GM12878 (cell line): ENCODE results near the gene VARS1. TPM values are rescaled to one million over a fixed set of nuclear protein-coding genes. Genes with fewer than 3 reads are reported as not detected.

ENCODE experiments used
- ATAC-seq: fragments of 200-7000 bp; cut with Tn5 transposase; 3 replicates; pipeline ENCODE4 v1.9.1; 2020; ENCODE audit warnings: mild to moderate bottlenecking, moderate library complexity
- BruUV-seq: library from RNA; stranded (reverse); fragments of 400-500 nt; replicated peaks from 2 replicates; lab custom pipeline; 2021; lab: Mats Ljungman, UMichigan
- CTCF ChIA-PET: fragments of 300-600 bp; sonication (Branson Sonifier 250); formaldehyde crosslinking; extraction: SDS; loops from one replicate; lab custom pipeline; 2021; ENCODE audit warnings: inconsistent platforms; lab: Yijun Ruan, JAX
- POLR2A ChIA-PET: fragments of 350-600 bp; formaldehyde crosslinking; extraction: SDS; loops from one replicate; lab custom pipeline; 2021; ENCODE audit warnings: inconsistent platforms; lab: Charles Lee
- RAD21 ChIA-PET: fragments of 300-600 bp; sonication (Branson Sonifier 250); formaldehyde crosslinking; loops from one replicate; lab custom pipeline; 2023; ENCODE audit warnings: antibody characterized with exemption; ENCODE audit not compliant: unreplicated experiment; lab: Charles Lee
- SMC1A ChIA-PET: fragments of 300-600 bp; sonication (Branson Sonifier 250); formaldehyde crosslinking; loops from one replicate; lab custom pipeline; 2023; ENCODE audit not compliant: unreplicated experiment, uncharacterized antibody; lab: Charles Lee
- DNase-seq: peaks from one replicate; pipeline ENCODE4 v3.0.0-alpha.2; 2011; ENCODE audit warnings: low read depth, low spot score
- FAIRE-seq: peaks from 3 replicates; lab custom pipeline; 2011; peaks lifted over from hg19 to GRCh38; lab: Jason Lieb, UNC
- H2AFZ ChIP-seq: 2 replicates; pipeline ENCODE4 v1.6.0; 2011; ENCODE audit warnings: low read depth, low read length, control low read depth; ENCODE audit not compliant: control insufficient read depth
- H3K27ac ChIP-seq: 2 replicates; pipeline ENCODE4 v1.5.1; 2011; ENCODE audit warnings: control low read depth; ENCODE audit not compliant: control insufficient read depth, insufficient read depth
- H3K27me3 ChIP-seq, 2 experiments: replicated peaks in 1 of 2; 2 replicates each; pipeline versions ENCODE4 v1.6.0 to v1.6.1; 2011; ENCODE audit warnings: low read length in 1 of 2; ENCODE audit not compliant: control insufficient read depth in 2 of 2, insufficient read depth in 2 of 2
- H3K36me3 ChIP-seq, 2 experiments: 2 replicates each; pipeline ENCODE4 v1.5.1; 2011; ENCODE audit warnings: low read length in 1 of 2; ENCODE audit not compliant: control insufficient read depth in 2 of 2, insufficient read depth in 2 of 2
- H3K4me1 ChIP-seq: 2 replicates; pipeline ENCODE4 v1.6.1; 2011; ENCODE audit warnings: mild to moderate bottlenecking, low read length, moderate library complexity, mixed read lengths; ENCODE audit not compliant: control insufficient read depth, insufficient read depth
- H3K4me2 ChIP-seq: 2 replicates; pipeline ENCODE4 v1.6.0; 2011; ENCODE audit warnings: control low read depth; ENCODE audit not compliant: control insufficient read depth, insufficient read depth
- H3K4me3 ChIP-seq: fragments of 200-600 bp; sonication (generic); 2 replicates; pipeline ENCODE4 v1.5.1; 2016
- H3K79me2 ChIP-seq: 2 replicates; pipeline ENCODE4 v1.6.0; 2011; ENCODE audit warnings: low read length; ENCODE audit not compliant: control insufficient read depth, insufficient read depth
- H3K9ac ChIP-seq: 2 replicates; pipeline ENCODE4 v1.8.0; 2011; ENCODE audit warnings: low read length, control low read depth, mixed read lengths; ENCODE audit not compliant: control insufficient read depth, insufficient read depth
- H3K9me3 ChIP-seq: replicated peaks from 3 replicates; pipeline ENCODE4 v1.5.1; 2011; ENCODE audit warnings: mild to moderate bottlenecking, low read length; ENCODE audit not compliant: control insufficient read depth, insufficient read depth
- H4K20me1 ChIP-seq: 2 replicates; pipeline ENCODE4 v1.6.0; 2011; ENCODE audit not compliant: control insufficient read depth, insufficient read depth
- CEBPZ ChIP-seq: fragments of 150-350 bp; IDR thresholded peaks from 2 replicates; pipeline ENCODE4 v1.6.1; 2016; ENCODE audit warnings: low read depth, low read length
- EED ChIP-seq: sonication (generic); IDR thresholded peaks from 2 replicates; pipeline ENCODE4 v1.6.1; 2016; ENCODE audit warnings: antibody characterized with exemption, low read depth
- HDGF ChIP-seq: fragments of 450-650 bp; IDR thresholded peaks from 2 replicates; pipeline ENCODE4 v1.6.1; 2016; ENCODE audit warnings: antibody characterized with exemption
- LARP7 ChIP-seq: fragments of 450-650 bp; IDR thresholded peaks from 2 replicates; pipeline ENCODE4 v1.6.1; 2017; ENCODE audit warnings: mild to moderate bottlenecking
- MEF2A ChIP-seq: IDR thresholded peaks from 2 replicates; pipeline ENCODE4 v1.6.1; 2011; ENCODE audit warnings: low read depth, mild to moderate bottlenecking, low read length, moderate library complexity; ENCODE audit not compliant: insufficient read depth
- NR2F1 ChIP-seq: fragments of 450-650 bp; conservative IDR thresholded peaks from 2 replicates; pipeline ENCODE4 v1.6.1; 2017; ENCODE audit warnings: mild to moderate bottlenecking
- PML ChIP-seq: IDR thresholded peaks from 2 replicates; pipeline ENCODE4 v1.6.1; 2012; ENCODE audit warnings: low read length, inconsistent platforms
- POLR2A ChIP-seq: IDR thresholded peaks from 2 replicates; pipeline ENCODE4 v1.6.1; 2011; ENCODE audit warnings: low read depth, mild to moderate bottlenecking, low read length
- POLR2AphosphoS5 ChIP-seq: IDR thresholded peaks from 2 replicates; pipeline ENCODE4 v1.6.1; 2011; ENCODE audit warnings: mild to moderate bottlenecking, low read length, inconsistent platforms
- RFX5 ChIP-seq: IDR thresholded peaks from 2 replicates; pipeline ENCODE4 v1.6.1; 2011; ENCODE audit warnings: low read depth, low read length, improper control_type of control experiment
- SMAD5 ChIP-seq: IDR thresholded peaks from 2 replicates; pipeline ENCODE4 v1.6.1; 2016; ENCODE audit warnings: antibody characterized with exemption, low read depth
- STAT3 ChIP-seq: IDR thresholded peaks from 2 replicates; pipeline ENCODE4 v1.6.1; 2011; ENCODE audit warnings: low read depth, low read length, improper control_type of control experiment
- WGBS: methylation state at CpG from one replicate; pipeline ENCODE4 v1.1.6; 2016; ENCODE audit warnings: low lambda C conversion rate; ENCODE audit not compliant: insufficient replicate concordance, insufficient coverage; ENCODE audit errors: missing lambda C conversion rate; 5-methylcytosine and 5-hydroxymethylcytosine counted together
- in situ Hi-C: fragments of 300-500 bp; cut with MboI; formaldehyde crosslinking; loops from 9 replicates; pipeline ENCODE4 v1.14.3; 2018; ENCODE audit warnings: mixed read lengths
- intact Hi-C: fragments of 100-400 bp; cut with micrococcal nuclease; formaldehyde crosslinking; loops from one replicate; pipeline ENCODE4 v1.14.2; 2022; ENCODE audit not compliant: unreplicated experiment
- polyA plus RNA-seq, 11 experiments: library from polyadenylated mRNA; depleted of rRNA in 4 of 11; unstranded in 6 of 11; stranded (reverse) in 5 of 11; fragments of >200 nt; fragmentation: Nextera tagmentation in 4 of 11; fragmentation: Illumina TruSeq in 1 of 11; extraction: Ambion mirVana in 4 of 11; extraction: Trizol in 1 of 11; gene quantifications; 1 replicate in 1 of 11; 2 replicates in 10 of 11; pipeline versions ENCODE4 v1.2.1 to v1.2.3, GENCODE V29; 2011 to 2016; ENCODE audit warnings: inconsistent platforms in 2 of 11, missing spikeins in 2 of 11, low read depth in 1 of 11
- total RNA-seq, 4 experiments: library from RNA; depleted of rRNA in 3 of 4; stranded (reverse); fragments of >200 nt in 3 of 4; fragmentation: Illumina TruSeq in 1 of 4; extraction: Trizol in 1 of 4; gene quantifications; 2 replicates each; pipeline versions ENCODE4 v1.2.1 to v1.2.3, GENCODE V29; 2013 to 2021
- TF ChIP-seq, protein P1 (sequence below): fragments of 450-650 bp; conservative IDR thresholded peaks from 2 replicates; pipeline ENCODE4 v1.6.1; 2017; ENCODE audit warnings: mild to moderate bottlenecking, moderate library complexity
- TF ChIP-seq, protein P2 (sequence below): fragments of 450-650 bp; IDR thresholded peaks from 2 replicates; pipeline ENCODE4 v1.6.1; 2017; ENCODE audit warnings: mild to moderate bottlenecking, moderate library complexity

Gene VARS1
- total and polyA plus RNA-seq, 10 of the 15 experiments (the other 5 are each of a cell fraction or from before 2014, with no cell fraction given): 1.2 to 243 (median 80.7) TPM

- Histone ChIP-seq H3K79me2 (peaks cover 27% of the 10 kb centered on the region), H3K27ac (peak within 1 kb of the TSS; percentile 87), H3K36me3 (no peaks in the 10 kb centered on the region), H3K4me1 (peaks cover 12% of the 10 kb centered on the region), H3K4me3 (peak within 1 kb of the TSS; percentile 78), H3K9me3 (no peaks in the 10 kb centered on the region), H3K4me2 (peak within 1 kb of the TSS; percentile 86), H3K9ac (peak within 1 kb of the TSS; percentile 83), H3K27me3 (no peaks in the 10 kb centered on the region), H4K20me1 (no peaks in the 10 kb centered on the region), H2AFZ (peak within 1 kb of the TSS; percentile 88)
- ChIA-PET SMC1A (interaction anchor here (0.8 to 2.8 kb wide), 10 partner anchors 21 to 350 kb away, joined by 3 to 22 read pairs (median 5); partner anchors contain the start of genes ABHD16A, CLIC1, LSM2 and MSH5), POLR2A (interaction anchor here (0.7 to 11.3 kb wide), 20 partner anchors 8 to 365 kb away, joined by 3 to 158 read pairs (median 4); partner anchors contain the start of genes ABHD16A, BAG6, CLIC1 and GPSM3), CTCF (interaction anchor here (0.6 to 2.6 kb wide), 11 partner anchors 13 to 286 kb away, joined by 3 to 13 read pairs (median 5); partner anchors contain the start of genes ATP6V1G2, DDAH2, DDX39B and MSH5), RAD21 (interaction anchor here (0.8 to 2.4 kb wide), 17 partner anchors 10 to 333 kb away, joined by 3 to 53 read pairs (median 6); partner anchors contain the start of genes CLIC1, DDAH2, HSPA1A and HSPA1L)
- no TSS peak for BruUV-seq
- ATAC-seq (peak; percentile 86), DNase-seq (peak; percentile 97), FAIRE-seq (peak; percentile 97)
- in situ Hi-C loops: no loop called here
- under 1% methylated on average over 50 of the region's 56 CpGs for WGBS
- intact Hi-C loops: loop anchor here (2.0 to 10.0 kb wide), 3 partner anchors 53 to 99 kb away; partner anchors contain the start of genes DDAH2 and VWA7
- TF ChIP-seq STAT3 (no peak), CEBPZ (no peak), LARP7 (peak; percentile 66; the same call in 1 of the 2 replicates), SMAD5 (peak; percentile 89), RFX5 (peak; percentile 38; the same call in 1 of the 2 replicates), POLR2AphosphoS5 (peak; percentile 97), HDGF (peak; percentile 91), EED (peak; percentile 94), POLR2A (peak; percentile 95), NR2F1 (no peak), MEF2A (no peak), PML (peak; percentile 93)
- TF ChIP-seq, protein P1, sequence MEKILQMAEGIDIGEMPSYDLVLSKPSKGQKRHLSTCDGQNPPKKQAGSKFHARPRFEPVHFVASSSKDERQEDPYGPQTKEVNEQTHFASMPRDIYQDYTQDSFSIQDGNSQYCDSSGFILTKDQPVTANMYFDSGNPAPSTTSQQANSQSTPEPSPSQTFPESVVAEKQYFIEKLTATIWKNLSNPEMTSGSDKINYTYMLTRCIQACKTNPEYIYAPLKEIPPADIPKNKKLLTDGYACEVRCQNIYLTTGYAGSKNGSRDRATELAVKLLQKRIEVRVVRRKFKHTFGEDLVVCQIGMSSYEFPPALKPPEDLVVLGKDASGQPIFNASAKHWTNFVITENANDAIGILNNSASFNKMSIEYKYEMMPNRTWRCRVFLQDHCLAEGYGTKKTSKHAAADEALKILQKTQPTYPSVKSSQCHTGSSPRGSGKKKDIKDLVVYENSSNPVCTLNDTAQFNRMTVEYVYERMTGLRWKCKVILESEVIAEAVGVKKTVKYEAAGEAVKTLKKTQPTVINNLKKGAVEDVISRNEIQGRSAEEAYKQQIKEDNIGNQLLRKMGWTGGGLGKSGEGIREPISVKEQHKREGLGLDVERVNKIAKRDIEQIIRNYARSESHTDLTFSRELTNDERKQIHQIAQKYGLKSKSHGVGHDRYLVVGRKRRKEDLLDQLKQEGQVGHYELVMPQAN: peak; percentile 70; the same call in 1 of the 2 replicates
- TF ChIP-seq, protein P2, sequence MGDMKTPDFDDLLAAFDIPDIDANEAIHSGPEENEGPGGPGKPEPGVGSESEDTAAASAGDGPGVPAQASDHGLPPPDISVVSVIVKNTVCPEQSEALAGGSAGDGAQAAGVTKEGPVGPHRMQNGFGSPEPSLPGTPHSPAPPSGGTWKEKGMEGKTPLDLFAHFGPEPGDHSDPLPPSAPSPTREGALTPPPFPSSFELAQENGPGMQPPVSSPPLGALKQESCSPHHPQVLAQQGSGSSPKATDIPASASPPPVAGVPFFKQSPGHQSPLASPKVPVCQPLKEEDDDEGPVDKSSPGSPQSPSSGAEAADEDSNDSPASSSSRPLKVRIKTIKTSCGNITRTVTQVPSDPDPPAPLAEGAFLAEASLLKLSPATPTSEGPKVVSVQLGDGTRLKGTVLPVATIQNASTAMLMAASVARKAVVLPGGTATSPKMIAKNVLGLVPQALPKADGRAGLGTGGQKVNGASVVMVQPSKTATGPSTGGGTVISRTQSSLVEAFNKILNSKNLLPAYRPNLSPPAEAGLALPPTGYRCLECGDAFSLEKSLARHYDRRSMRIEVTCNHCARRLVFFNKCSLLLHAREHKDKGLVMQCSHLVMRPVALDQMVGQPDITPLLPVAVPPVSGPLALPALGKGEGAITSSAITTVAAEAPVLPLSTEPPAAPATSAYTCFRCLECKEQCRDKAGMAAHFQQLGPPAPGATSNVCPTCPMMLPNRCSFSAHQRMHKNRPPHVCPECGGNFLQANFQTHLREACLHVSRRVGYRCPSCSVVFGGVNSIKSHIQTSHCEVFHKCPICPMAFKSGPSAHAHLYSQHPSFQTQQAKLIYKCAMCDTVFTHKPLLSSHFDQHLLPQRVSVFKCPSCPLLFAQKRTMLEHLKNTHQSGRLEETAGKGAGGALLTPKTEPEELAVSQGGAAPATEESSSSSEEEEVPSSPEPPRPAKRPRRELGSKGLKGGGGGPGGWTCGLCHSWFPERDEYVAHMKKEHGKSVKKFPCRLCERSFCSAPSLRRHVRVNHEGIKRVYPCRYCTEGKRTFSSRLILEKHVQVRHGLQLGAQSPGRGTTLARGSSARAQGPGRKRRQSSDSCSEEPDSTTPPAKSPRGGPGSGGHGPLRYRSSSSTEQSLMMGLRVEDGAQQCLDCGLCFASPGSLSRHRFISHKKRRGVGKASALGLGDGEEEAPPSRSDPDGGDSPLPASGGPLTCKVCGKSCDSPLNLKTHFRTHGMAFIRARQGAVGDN: peak; percentile 33; the same call in 1 of the 2 replicates
These were observed 31.9 kb upstream of the VARS1 start, which contains the start of gene HSPA1B for GRCh38 chr6:31827286-31828079. TSS of gene HSPA1B (plus strand) at chr6:31827738. CDS start at chr6:31827951, 213 bp downstream.
